AG20443 (cell line): ENCODE data around the gene DUOXA1.
A peak's percentile ranks its signal among the peaks of the same experiment; 100 is the strongest.

ENCODE experiments used
- DNase-seq: peaks from one replicate; pipeline ENCODE4 v3.0.0; 2012; ENCODE audit warnings: low spot score, mixed read lengths

Gene DUOXA1

GRCh38 chr15:45129651-45130129 is at the start of gene DUOXA1, which contains the start of gene DUOX1:
Gene DUOXA1, minus strand, starts transcription at chr15:45129879. Its CDS starts 6,865 bp downstream, at chr15:45123014.
Gene DUOX1, plus strand, starts transcription at chr15:45129994. Its CDS starts 1,973 bp downstream, at chr15:45131967.
- peak; percentile 75 for DNase-seq

DNA sequence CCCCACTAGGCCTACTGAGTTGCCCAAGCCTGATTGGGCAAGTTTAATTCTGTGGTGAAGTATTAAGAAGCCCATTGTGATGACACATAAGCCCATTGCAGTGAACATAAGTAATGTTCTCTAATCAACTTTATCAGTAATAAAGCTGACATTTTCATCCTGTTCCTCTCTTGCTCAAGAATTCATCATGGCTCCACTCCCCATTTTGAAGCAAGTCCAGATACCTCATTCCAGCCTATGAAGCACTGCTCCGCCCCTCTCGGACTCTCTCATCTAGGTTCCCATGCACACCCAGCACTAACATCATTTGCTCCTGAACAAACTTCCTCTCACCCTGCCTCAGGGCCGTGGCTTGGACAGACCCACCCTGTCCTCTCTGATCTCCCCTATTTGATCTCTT is 47.6 kb upstream of the DUOXA1 start:
- DNase-seq = no peak

DNA sequence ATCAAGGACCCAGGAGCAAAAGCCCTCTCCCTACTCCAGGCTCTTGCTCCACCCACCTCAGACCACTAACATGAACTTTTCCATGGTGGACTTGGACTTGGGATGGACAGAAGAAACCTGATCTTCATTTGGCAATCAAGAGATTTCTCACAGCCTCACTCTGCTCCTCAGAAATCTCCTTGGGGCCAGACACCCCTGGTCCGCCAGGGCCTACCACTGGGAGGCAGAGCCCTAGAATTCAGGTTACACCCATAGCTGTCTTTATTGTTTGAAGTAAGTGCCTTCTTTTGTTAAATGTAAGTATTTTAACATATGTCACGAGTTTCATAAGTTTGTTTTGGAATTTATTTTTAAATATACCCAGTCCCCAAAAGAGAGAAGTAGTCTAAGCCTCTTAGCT is 44.9 kb upstream of the DUOXA1 start:
- no peak for DNase-seq

- no peak for DNase-seq
Observed at GRCh38 chr15:45174069-45174468, 44.4 kb upstream of the DUOXA1 start.

- DNase-seq = no peak
Observed at GRCh38 chr15:45171912-45172311, 42.2 kb upstream of the DUOXA1 start.

GRCh38 chr15:45169608-45170480 is 40.2 kb upstream of the DUOXA1 start:
- no peak for DNase-seq

- no peak for DNase-seq
Observed at GRCh38 chr15:45168751-45169551, 39.3 kb upstream of the DUOXA1 start.

DNA sequence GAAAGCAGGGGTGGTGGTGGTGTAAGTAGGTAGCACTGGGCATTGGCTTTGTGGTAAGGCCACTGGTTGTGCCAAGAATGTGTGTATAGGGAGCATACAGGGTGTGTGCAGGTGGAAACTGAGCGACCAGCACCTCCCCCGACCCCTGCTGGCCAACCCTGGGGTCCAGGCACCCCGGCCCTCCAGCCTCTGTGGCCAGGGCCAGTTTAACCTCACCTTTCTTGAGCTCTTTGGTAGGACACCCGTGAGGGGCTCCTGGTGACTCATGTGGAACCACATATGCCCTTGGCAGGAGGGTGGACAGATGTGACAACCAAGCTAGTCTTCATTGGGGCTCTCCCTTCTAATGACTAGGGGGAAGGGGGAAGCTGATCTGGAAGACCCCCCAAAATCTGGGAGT is 38.6 kb upstream of the DUOXA1 start:
- DNase-seq = no peak

- no peak for DNase-seq
Observed at GRCh38 chr15:45167631-45168205, 38.0 kb upstream of the DUOXA1 start.

GRCh38 chr15:45166834-45167630 is 37.4 kb upstream of the DUOXA1 start:
- DNase-seq = peak; percentile 92

DNA sequence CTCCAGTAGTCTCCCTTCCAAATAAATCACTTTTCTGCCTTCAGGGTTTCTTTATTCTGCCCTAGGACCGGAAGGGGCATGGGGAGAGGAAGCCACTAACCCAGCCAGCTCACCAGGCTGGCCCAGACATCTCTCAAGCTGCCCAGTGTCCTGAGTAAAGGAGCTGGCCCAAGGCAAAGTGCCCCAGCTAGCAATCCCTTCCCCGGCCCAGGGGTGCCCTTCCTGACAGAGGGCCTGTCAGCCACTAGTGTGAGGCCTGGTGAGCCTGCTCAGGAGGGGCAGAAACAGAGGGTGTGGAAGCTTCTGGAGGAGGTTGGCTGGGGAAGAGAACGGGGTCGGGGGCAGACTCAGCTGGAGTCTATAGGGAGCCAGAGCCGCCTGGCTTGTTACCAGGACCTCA is 35.9 kb upstream of the DUOXA1 start:
- no peak for DNase-seq

GRCh38 chr15:45164914-45165313 is 35.2 kb upstream of the DUOXA1 start:
- no peak for DNase-seq

GRCh38 chr15:45163508-45163856 is 33.8 kb upstream of the DUOXA1 start:
- DNase-seq = no peak

DNA sequence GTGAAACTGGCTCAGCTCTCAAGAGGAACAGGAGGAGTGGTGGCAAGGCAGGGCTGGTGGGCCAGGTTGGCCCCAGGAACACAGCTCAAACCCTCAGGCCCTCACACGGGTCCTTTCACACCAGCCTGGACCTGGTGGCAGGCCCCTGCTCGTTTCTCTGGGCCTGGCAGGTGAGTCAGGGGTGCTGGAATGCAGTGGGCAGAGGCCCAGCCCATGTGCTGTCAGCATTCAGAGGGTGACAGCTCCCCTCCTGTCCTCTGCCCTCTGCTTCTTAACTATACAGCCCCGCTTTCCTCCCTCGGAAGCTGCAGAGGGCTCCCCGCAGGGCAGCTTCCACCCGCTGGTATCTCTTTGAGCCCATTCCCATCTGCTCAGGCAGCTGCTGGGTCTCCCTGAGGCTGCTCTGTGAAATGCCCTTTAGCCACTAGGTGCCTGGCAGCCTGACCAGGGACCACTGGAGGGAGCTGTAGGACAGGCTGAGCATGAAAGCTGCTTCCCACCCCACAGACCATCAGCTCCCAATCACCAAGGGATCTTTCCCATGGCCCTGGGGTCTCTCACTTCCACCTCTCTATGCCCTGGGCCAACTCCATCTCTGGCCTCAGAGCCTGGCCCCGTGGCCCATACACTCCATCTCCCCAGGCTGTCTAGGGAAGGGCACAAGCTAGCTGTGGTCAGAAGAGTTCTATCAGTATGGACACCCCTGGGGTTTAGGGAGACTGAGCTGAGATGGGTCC is 33.3 kb upstream of the DUOXA1 start:
- peak; percentile 92 for DNase-seq

DNA sequence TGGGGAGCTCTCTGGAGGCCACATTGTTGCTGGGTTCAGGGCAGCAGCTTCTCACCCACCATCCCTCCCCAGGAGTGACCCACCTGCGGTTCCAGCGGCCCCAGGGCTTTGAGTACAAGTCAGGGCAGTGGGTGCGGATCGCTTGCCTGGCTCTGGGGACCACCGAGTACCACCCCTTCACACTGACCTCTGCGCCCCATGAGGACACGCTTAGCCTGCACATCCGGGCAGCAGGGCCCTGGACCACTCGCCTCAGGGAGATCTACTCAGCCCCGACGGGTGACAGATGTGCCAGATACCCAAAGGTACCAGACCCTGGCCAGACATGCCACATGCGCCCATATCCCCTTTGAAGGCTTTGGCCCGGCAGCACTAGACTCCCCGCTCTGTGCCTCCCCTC is 32.0 kb upstream of the DUOXA1 start:
- no peak for DNase-seq

DNA sequence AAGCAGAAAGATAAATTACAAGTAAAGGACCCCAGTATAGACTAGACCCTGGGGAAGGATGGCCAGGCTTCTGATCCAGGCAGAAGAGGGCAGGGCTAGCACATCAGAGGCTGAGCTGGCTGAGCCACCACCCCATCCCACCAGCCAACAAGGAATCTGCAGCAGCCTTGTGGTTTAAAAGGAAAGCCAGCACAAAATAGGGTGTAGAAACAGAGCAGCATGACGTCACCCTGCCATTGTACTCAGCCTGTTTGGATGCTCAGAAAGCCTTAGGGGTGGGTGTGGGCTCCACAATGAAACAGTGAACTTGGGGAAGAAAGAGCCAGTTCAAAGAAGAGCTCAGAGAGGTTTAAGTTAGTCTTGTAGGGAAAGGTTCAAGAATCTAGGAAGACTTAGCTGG is 28.3 kb upstream of the DUOXA1 start:
- DNase-seq = peak; percentile 90

- peak; percentile 80 for DNase-seq
Observed at GRCh38 chr15:45156744-45157455, 27.2 kb upstream of the DUOXA1 start.

DNA sequence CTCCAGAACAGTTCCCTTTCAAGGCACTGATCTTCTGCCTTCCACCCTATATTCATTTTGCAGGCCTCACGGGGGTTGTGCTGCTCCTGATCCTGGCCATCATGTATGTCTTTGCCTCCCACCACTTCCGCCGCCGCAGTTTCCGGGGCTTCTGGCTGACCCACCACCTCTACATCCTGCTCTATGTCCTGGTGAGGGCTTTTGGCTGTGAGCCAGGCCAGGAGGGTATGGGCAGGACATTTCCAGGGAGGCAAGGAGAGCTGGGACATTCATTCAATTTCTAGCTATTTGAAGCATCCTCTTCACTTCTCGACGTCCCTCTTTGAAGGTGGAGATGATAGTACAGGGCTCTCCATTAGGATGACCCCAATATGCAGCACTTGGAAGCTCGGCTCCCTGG is 26.1 kb upstream of the DUOXA1 start:
- DNase-seq = no peak

GRCh38 chr15:45151998-45152828 is 22.5 kb upstream of the DUOXA1 start:
- DNase-seq = no peak
